Skeletal muscle satellite cell (primary cell): ENCODE results near the gene PRDM2.

Experiments used
- H3K27me3 ChIP-seq: 2 replicates; pipeline ENCODE4 v1.7.0; 2013; ENCODE audit warnings: low read length; ENCODE audit not compliant: control insufficient read depth, insufficient read depth
- H3K36me3 ChIP-seq: 2 replicates; pipeline ENCODE4 v1.7.0; 2013; ENCODE audit warnings: mild to moderate bottlenecking, control low read depth, low read length; ENCODE audit not compliant: insufficient read depth
- H3K4me1 ChIP-seq: 2 replicates; pipeline ENCODE4 v1.7.0; 2013; ENCODE audit warnings: low read length; ENCODE audit not compliant: control insufficient read depth, insufficient read depth
- H3K4me2 ChIP-seq: 2 replicates; pipeline ENCODE4 v1.7.0; 2013; ENCODE audit warnings: mild to moderate bottlenecking, low read length
- H3K4me3 ChIP-seq: 2 replicates; pipeline ENCODE4 v1.7.0; 2013; ENCODE audit warnings: low read length
- H3K9ac ChIP-seq: 2 replicates; pipeline ENCODE4 v1.7.0; 2013; ENCODE audit warnings: mild to moderate bottlenecking, low read depth, low read length, moderate library complexity
- H3K9me3 ChIP-seq: replicated peaks from 2 replicates; pipeline ENCODE4 v1.7.0; 2013; ENCODE audit warnings: mild to moderate bottlenecking, control low read depth, low read length

PRDM2 gene

GRCh38 chr1:13801232-13801631 is 101.2 kb downstream of the PRDM2 start:
- Histone ChIP-seq H3K4me1 (no peaks in the 10 kb centered on the region), H3K4me3 (no peak overlapping the region), H3K36me3 (no peaks in the 10 kb centered on the region), H3K4me2 (no peak overlapping the region), H3K9me3 (no peaks in the 10 kb centered on the region), H3K27me3 (no peaks in the 10 kb centered on the region), H3K9ac (no peak overlapping the region)

DNA sequence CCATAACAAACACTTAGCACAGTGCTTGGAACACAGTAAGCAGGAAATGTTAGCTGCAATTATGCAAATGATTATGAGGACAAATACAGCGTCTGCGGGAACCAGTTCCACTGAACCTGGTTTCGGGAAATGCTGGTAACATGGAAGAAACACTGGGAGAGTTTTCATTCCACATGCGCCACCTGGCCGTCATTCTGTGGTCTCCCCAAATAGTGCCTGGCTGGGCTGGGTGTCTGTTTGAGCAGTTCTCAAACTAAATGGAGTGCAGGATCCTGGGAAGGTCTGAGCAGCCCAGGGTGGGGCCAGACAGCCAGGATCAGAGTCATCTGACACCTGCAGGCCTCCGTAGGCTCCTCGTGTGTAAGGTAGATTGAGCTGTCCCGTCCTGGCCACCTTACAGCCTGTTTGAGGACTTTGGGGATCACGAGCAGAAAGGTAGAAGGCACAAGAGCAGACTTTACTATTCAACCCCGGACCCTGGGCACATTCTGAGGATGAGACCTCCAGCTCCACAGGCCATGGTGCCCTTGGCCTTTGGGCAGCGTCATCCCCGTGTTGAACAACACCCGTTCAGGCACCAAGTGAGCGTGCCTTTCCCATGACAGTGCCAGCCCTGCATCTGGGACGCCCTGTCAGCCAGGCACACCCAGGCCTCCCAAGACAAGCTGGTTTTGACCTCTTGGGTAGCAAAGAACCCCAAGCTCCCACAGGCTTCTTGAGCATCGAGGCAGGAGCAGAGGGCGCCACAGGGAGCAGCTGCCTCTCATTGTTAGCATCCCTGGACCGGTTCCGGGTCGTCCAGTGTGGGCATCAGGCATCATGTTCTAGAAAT is 101.9 kb downstream of the PRDM2 start:
- Histone ChIP-seq H3K4me3 (no peak overlapping the region), H3K4me2 (no peak overlapping the region), H3K4me1 (no peaks in the 10 kb centered on the region), H3K9me3 (no peaks in the 10 kb centered on the region), H3K27me3 (no peaks in the 10 kb centered on the region), H3K36me3 (no peaks in the 10 kb centered on the region), H3K9ac (no peak overlapping the region)

DNA sequence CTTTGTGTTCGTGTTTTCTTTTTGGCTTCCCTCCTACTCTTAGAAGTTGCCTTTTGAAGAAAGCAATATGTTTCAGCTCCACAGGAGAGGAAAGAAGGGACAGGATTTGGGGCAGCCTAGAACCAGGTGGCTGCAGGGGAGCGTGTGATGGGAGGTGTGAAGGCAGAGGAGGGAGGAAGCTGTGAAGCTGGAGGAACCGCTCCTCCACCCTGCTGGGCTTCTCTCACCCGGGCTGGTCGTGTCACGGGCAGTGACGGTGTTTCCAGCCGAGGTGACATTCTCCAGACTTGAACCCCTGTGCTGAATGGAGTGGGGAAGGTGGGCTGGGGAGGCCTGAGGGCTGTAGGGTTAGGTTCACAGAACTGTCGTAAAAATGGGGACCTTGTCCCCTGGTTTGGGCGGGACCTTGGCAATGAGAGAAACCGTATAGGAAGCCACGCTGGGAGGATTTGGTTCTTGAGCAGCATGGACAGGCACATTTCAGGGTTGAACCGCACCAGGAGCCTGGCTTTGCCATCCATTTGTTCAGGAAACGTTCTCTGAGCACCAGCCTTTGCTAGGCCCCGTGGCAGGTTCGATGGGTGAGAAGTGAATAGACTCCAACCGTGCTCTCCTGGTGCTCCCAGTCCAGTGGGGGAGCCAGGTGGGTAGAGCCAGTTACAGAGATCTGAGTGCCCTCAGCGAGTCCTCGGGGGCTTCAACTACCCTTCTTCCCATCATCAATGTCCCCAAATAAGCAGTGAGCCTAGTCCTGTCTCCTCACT is 103.0 kb downstream of the PRDM2 start:
- H3K36me3 ChIP-seq, result no peaks in the 10 kb centered on the region
- H3K27me3 ChIP-seq, result no peaks in the 10 kb centered on the region
- H3K4me1 ChIP-seq, result no peaks in the 10 kb centered on the region
- H3K9me3 ChIP-seq, result no peaks in the 10 kb centered on the region
- H3K4me3 ChIP-seq, result no peak overlapping the region
- H3K4me2 ChIP-seq, result no peak overlapping the region
- H3K9ac ChIP-seq, result no peak overlapping the region

GRCh38 chr1:13803546-13804239 is 103.7 kb downstream of the PRDM2 start:
- H3K9me3 ChIP-seq, result no peaks in the 10 kb centered on the region

GRCh38 chr1:13804240-13804633 is 104.2 kb downstream of the PRDM2 start:
- H3K4me1 ChIP-seq, result no peaks in the 10 kb centered on the region
- H3K27me3 ChIP-seq, result no peaks in the 10 kb centered on the region
- H3K9ac ChIP-seq, result no peak overlapping the region
- H3K4me3 ChIP-seq, result no peak overlapping the region
- no peak overlapping the region for H3K4me2 ChIP-seq
- H3K36me3 ChIP-seq, result no peaks in the 10 kb centered on the region
- H3K9me3 ChIP-seq, result no peaks in the 10 kb centered on the region

More at GRCh38 chr1:13803546-13804239, 103.7 kb downstream of the PRDM2 start:
- no peak overlapping the region for H3K9ac ChIP-seq
- no peak overlapping the region for H3K4me3 ChIP-seq
- no peaks in the 10 kb centered on the region for H3K4me1 ChIP-seq
- H3K36me3 ChIP-seq, result no peaks in the 10 kb centered on the region
- no peak overlapping the region for H3K4me2 ChIP-seq
- no peaks in the 10 kb centered on the region for H3K27me3 ChIP-seq

DNA sequence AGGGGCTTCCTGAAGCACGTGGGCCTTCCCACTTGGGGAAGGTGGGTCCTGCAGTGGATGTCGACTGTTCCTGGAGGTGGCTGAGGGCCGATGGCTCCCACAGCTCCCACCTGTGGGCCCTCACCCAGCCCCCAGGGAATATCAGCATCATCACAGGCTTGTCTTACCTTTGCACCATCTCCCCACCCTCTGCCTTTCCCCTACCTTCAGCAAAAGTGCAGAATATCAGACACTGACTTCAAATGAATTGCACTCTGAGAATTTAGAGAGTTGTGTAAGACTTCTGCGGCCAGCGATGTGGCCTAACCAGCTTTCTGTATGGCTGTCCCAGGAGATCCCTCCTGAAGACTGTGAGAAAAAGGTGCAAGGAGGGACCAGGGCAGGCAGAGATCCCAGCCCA is 105.4 kb downstream of the PRDM2 start:
- no peaks in the 10 kb centered on the region for H3K27me3 ChIP-seq
- no peaks in the 10 kb centered on the region for H3K4me1 ChIP-seq
- H3K36me3 ChIP-seq, result no peaks in the 10 kb centered on the region
- no peak overlapping the region for H3K4me2 ChIP-seq
- H3K9me3 ChIP-seq, result no peaks in the 10 kb centered on the region
- H3K4me3 ChIP-seq, result no peak overlapping the region
- H3K9ac ChIP-seq, result no peak overlapping the region

DNA sequence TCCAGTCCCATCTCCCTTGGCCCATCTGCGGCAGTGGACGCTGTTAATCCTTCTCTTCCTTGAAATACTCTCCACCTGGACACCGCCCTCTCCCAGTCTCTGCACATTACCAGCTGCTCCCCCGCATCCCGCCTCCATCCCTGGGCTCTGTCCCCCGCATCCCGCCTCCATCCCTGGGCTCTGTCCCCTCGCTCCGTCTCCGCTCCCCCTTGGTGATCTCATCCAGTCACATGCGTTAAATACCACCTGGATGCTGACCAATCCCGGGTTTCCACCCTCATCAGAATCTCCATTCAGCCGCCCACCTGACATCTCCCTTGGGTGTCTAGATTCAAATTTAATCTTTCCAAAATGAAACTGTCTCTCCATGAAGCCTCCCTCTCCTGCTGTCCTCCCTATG is 106.1 kb downstream of the PRDM2 start:
- no peak overlapping the region for H3K4me3 ChIP-seq
- no peak overlapping the region for H3K4me2 ChIP-seq
- H3K27me3 ChIP-seq, result no peaks in the 10 kb centered on the region
- H3K36me3 ChIP-seq, result no peaks in the 10 kb centered on the region
- H3K9ac ChIP-seq, result no peak overlapping the region
- H3K9me3 ChIP-seq, result no peaks in the 10 kb centered on the region
- no peaks in the 10 kb centered on the region for H3K4me1 ChIP-seq

DNA sequence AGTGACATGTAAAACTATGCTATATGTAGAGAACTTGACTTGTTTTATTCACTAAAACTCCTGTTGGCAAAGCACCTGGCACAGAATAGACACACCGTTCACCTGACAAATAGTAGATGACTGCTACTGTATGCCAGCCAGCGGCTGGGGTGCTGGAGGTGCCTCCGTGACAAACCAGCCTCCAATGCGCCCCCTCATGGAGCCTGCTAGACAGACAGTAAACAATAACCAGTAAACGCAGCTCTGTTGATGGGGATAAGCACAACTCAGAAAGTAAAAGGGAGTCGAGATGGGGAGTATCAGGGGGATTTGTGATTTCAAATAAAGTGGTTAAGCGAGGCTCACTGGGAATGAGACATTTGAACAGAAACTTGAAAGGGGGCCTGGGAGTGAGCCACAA is 107.2 kb downstream of the PRDM2 start:
- Histone ChIP-seq H3K9ac (no peak overlapping the region), H3K9me3 (no peaks in the 10 kb centered on the region), H3K36me3 (no peaks in the 10 kb centered on the region), H3K27me3 (no peaks in the 10 kb centered on the region), H3K4me1 (no peaks in the 10 kb centered on the region), H3K4me2 (no peak overlapping the region), H3K4me3 (no peak overlapping the region)

DNA sequence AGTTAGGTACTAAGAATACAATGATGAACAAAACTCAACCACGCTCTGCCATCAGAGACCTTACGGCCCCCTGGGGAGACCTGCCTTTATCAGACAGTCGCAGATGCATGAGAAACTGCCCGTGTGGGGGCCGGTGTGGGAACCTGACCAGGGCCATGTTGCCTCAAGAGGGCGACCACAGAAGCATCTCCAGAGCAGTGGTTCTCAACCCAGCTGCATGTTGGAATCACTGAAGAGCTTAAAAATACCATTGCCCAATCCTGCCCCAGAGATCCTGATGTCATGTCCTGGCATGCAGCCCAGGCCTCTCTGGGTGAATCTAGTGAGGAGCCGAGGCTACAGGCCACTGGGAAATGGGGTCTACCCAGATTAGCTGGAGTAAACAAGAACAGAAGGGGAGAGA is 108.7 kb downstream of the PRDM2 start:
- no peak overlapping the region for H3K9ac ChIP-seq
- no peaks in the 10 kb centered on the region for H3K4me1 ChIP-seq
- no peaks in the 10 kb centered on the region for H3K9me3 ChIP-seq
- H3K36me3 ChIP-seq, result no peaks in the 10 kb centered on the region
- no peak overlapping the region for H3K4me2 ChIP-seq
- no peaks in the 10 kb centered on the region for H3K27me3 ChIP-seq
- H3K4me3 ChIP-seq, result no peak overlapping the region

GRCh38 chr1:13809461-13810159 is 109.6 kb downstream of the PRDM2 start:
- H3K36me3 ChIP-seq, result no peaks in the 10 kb centered on the region
- no peaks in the 10 kb centered on the region for H3K27me3 ChIP-seq
- no peaks in the 10 kb centered on the region for H3K4me1 ChIP-seq
- no peak overlapping the region for H3K4me3 ChIP-seq
- no peak overlapping the region for H3K9ac ChIP-seq
- H3K4me2 ChIP-seq, result no peak overlapping the region
- H3K9me3 ChIP-seq, result no peaks in the 10 kb centered on the region
